B cell (primary cell): ENCODE data around the gene TRMT1L.

Experiments
- EZH2 ChIP-seq: IDR thresholded peaks from 2 replicates; pipeline ENCODE4 v1.6.1; 2012; ENCODE audit warnings: borderline replicate concordance, low read depth, mild to moderate bottlenecking, moderate library complexity, low read length; ENCODE audit not compliant: insufficient read depth, poor library complexity, severe bottlenecking
- TF ChIP-seq, protein P1 (sequence below): fragments of 200-600 bp; IDR thresholded peaks from one replicate; pipeline ENCODE4 v1.8.0; 2022; ENCODE audit warnings: antibody characterized with exemption, mild to moderate bottlenecking

DNA sequence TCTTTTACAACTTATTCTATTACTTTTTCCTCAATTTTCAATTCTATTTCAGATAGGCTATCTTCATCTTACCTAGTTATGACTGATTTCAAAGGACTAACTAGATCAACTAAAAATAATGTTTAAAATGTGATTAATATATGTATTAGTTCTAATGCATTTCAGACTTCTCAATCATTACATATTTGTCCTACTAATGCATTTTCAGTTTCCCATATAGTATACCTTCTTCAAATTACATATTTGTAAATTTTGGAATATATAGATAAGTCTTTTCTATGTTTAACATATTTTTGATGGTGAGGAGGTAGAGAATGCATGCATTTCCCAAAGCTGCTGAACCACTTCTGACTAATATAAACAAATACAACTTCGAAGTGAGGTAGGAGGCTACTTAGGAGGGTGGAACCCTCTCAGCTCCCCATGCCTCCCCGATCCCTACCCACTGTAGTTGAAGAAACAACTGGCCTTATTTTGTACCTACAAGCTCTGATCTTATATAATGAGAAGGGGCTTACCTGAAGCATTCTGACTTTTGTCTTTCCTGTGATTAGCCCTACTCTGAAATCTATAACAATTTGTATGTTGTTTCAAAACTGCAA lies 1.7 kb downstream of the TRMT1L start:
- TF ChIP-seq EZH2 = no peak
- TF ChIP-seq, protein P1, sequence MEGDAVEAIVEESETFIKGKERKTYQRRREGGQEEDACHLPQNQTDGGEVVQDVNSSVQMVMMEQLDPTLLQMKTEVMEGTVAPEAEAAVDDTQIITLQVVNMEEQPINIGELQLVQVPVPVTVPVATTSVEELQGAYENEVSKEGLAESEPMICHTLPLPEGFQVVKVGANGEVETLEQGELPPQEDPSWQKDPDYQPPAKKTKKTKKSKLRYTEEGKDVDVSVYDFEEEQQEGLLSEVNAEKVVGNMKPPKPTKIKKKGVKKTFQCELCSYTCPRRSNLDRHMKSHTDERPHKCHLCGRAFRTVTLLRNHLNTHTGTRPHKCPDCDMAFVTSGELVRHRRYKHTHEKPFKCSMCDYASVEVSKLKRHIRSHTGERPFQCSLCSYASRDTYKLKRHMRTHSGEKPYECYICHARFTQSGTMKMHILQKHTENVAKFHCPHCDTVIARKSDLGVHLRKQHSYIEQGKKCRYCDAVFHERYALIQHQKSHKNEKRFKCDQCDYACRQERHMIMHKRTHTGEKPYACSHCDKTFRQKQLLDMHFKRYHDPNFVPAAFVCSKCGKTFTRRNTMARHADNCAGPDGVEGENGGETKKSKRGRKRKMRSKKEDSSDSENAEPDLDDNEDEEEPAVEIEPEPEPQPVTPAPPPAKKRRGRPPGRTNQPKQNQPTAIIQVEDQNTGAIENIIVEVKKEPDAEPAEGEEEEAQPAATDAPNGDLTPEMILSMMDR = no peak
